Aorta (tissue), 5 donors: Measurements from ENCODE around the gene IL1R1. TPM values are rescaled to one million over a fixed set of nuclear protein-coding genes. Genes with fewer than 3 reads are reported as not detected.

Experiments
- ATAC-seq: fragments of 200-7000 bp; cut with Tn5 transposase; one replicate; pipeline ENCODE4 v1.9.1; 2022; ENCODE audit warnings: moderate library complexity; ENCODE audit not compliant: low FRiP score
- DNase-seq, 2 donors: peaks; one replicate each; pipeline ENCODE4 v3.0.0-alpha.2; 2020
- H3K27ac ChIP-seq, 2 donors: one replicate each; pipeline ENCODE4 v1.5.1; 2013; ENCODE audit warnings: low read length in 2 of 2, mild to moderate bottlenecking in 2 of 2, moderate library complexity in 2 of 2, control low read depth in 1 of 2, inconsistent platforms in 1 of 2, low read depth in 1 of 2
- H3K27me3 ChIP-seq, 2 donors: one replicate each; pipeline ENCODE4 v1.6.1; 2013; ENCODE audit warnings: control low read depth in 1 of 2, low read length in 1 of 2, mild to moderate bottlenecking in 1 of 2, moderate library complexity in 1 of 2; ENCODE audit not compliant: insufficient read depth in 2 of 2, control insufficient read depth in 1 of 2
- H3K36me3 ChIP-seq, 2 donors: one replicate each; pipeline ENCODE4 v1.6.1; 2013; ENCODE audit warnings: control low read depth in 1 of 2, low read length in 1 of 2, mild to moderate bottlenecking in 1 of 2; ENCODE audit not compliant: insufficient read depth in 2 of 2, control insufficient read depth in 1 of 2
- H3K4me1 ChIP-seq, 2 donors: one replicate each; pipeline ENCODE4 v1.6.1; 2013; ENCODE audit warnings: low read length in 2 of 2, control low read depth in 1 of 2, mild to moderate bottlenecking in 1 of 2, moderate library complexity in 1 of 2; ENCODE audit not compliant: insufficient read depth in 2 of 2, control insufficient read depth in 1 of 2
- H3K4me3 ChIP-seq, 2 donors: one replicate each; pipeline ENCODE4 v1.5.1; 2013; ENCODE audit warnings: low read length in 2 of 2, control low read depth in 1 of 2, mild to moderate bottlenecking in 1 of 2
- H3K9me3 ChIP-seq: one replicate; pipeline ENCODE4 v1.6.1; 2013; ENCODE audit warnings: mild to moderate bottlenecking, low read length; ENCODE audit not compliant: control insufficient read depth
- WGBS, 2 donors: extraction: QIAGEN DNeasy Blood & Tissue Kit; methylation state at CpG; one replicate each; pipeline ENCODE4 v1.1.7; 2013; 5-methylcytosine and 5-hydroxymethylcytosine counted together
- intact Hi-C, 2 donors: fragments of 100-400 bp; cut with DNase I; formaldehyde crosslinking; loops; one replicate each; pipeline versions ENCODE4 v1.14.2 to v1.15.0; 2022
- polyA plus RNA-seq, 2 donors: library from polyadenylated mRNA; stranded (reverse); fragments of 200-250 nt; gene quantifications; one replicate each; pipeline ENCODE4 v1.2.3, GENCODE V29; 2013
- total RNA-seq, 2 donors: library from RNA; stranded (reverse); fragmentation: NEBNext Ultra II Directional; extraction: Animal tissue kit (Norgen Biotek cat#: 25700); gene quantifications; one replicate each; pipeline ENCODE4 v1.2.1, GENCODE V29; 2021
- donor health status: healthy with polysubstance abuse.
- donor health status: Bipolar disorder and iron deficiency.
- donor health status: DM: no; HTN: no; CAD: no.
- donor health status: DM: no; HTN: no; CAD: no.
- donor health status: DM: yes; HTN: yes; CAD: no.

The IL1R1 gene
- total and polyA plus RNA-seq, 4 donors: 47.0 to 155 (median 92.3) TPM

- ATAC-seq (no peak), DNase-seq (no peak)
- peaks cover 0 to 4% of the 10 kb centered on the region in 2 donors for H3K4me1 ChIP-seq
- H3K4me3 ChIP-seq: no peak overlapping the region
- H3K27me3 ChIP-seq: no peaks in the 10 kb centered on the region
- H3K9me3 ChIP-seq: no peaks in the 10 kb centered on the region
- no peak overlapping the region for H3K27ac ChIP-seq
- H3K36me3 ChIP-seq: peaks cover 2 to 5% of the 10 kb centered on the region in 2 donors
- WGBS, 2 donors: 92 to 93% methylated on average over 5 of the region's 5 CpGs
- intact Hi-C loops: loop anchor here in 1 of 2 donors (5.0 kb wide), 2 partner anchors 96 to 146 kb away; no protein-coding TSS in a partner anchor
Observed at GRCh38 chr2:102168026-102168771, 25.7 kb downstream of the IL1R1 start.

DNA sequence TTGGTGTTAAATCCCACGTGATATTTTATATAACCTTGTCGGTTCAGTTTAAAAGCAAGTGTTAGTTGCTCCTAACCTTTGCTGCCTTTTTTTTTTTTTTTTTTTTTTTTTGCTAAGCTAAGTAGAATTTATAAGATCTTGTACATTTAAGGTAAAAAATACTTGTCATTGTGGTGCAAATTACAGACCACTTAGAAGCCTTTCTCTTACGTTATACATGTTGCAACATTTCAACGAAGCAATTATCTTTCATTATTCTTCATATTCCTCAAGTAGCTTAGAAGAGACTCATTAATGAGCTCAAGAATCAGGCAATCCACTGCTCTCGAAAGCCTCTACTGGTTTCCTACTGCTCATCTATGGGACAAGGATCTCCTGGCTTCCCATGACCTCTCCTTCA is 29.4 kb downstream of the IL1R1 start:
- intact Hi-C loops: no loop called here
- H3K36me3 ChIP-seq: peaks cover 2 to 6% of the 10 kb centered on the region in 2 donors
- H3K4me1 ChIP-seq: no peaks in the 10 kb centered on the region
- no peak overlapping the region for H3K4me3 ChIP-seq
- no peaks in the 10 kb centered on the region for H3K9me3 ChIP-seq
- no peaks in the 10 kb centered on the region for H3K27me3 ChIP-seq
- WGBS, 2 donors: 94 to 96% methylated on average over 5 of the region's 5 CpGs
- DNase-seq (no peak), ATAC-seq (no peak)
- no peak overlapping the region for H3K27ac ChIP-seq

DNA sequence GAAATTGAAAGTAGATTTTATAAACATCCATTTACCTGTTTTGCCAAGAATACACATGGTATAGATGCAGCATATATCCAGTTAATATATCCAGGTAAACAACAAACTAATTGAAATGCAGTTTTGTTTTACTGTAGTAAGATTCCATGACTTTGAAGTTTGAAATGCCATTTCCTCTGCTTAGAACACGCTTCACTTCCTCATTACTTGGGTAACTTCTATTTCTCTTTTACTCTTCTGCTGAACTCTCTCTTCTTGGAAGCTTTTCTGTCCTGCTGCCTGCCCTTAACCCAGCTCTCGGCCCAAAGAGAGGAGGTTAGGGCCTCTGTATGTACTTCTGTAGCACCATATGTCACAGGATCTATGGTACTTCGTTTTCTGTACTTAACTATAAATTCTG is 30.2 kb downstream of the IL1R1 start:
- H3K4me1 ChIP-seq: no peaks in the 10 kb centered on the region
- no peak overlapping the region for H3K4me3 ChIP-seq
- ATAC-seq (no peak), DNase-seq (no peak)
- no peaks in the 10 kb centered on the region for H3K9me3 ChIP-seq
- peaks cover 2 to 9% of the 10 kb centered on the region in 2 donors for H3K36me3 ChIP-seq
- intact Hi-C loops: no loop called here
- no peaks in the 10 kb centered on the region for H3K27me3 ChIP-seq
- no peak overlapping the region for H3K27ac ChIP-seq
- 89 to 90% methylated on average over 3 of the region's 3 CpGs for WGBS, 2 donors

DNA sequence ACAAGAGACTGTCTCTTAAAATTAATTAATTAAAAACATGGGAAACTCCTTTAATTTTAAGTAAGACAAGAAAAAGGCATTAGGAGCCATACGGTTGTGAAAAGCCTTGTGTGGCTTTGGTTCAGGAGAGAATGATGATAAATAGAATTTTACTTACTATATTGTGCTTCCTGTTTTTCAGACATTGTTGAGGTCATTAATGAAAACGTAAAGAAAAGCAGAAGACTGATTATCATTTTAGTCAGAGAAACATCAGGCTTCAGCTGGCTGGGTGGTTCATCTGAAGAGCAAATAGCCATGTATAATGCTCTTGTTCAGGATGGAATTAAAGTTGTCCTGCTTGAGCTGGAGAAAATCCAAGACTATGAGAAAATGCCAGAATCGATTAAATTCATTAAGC is 33.6 kb downstream of the IL1R1 start:
- Histone ChIP-seq H3K27ac (no peak overlapping the region), H3K4me1 (no peaks in the 10 kb centered on the region), H3K27me3 (no peaks in the 10 kb centered on the region), H3K9me3 (no peaks in the 10 kb centered on the region), H3K36me3 (peaks cover 2 to 9% of the 10 kb centered on the region in 2 donors), H3K4me3 (no peak overlapping the region)
- WGBS, 2 donors: 85 to 93% methylated on average over 3 of the region's 3 CpGs
- no peak for ATAC-seq
- DNase-seq: no peak
- intact Hi-C loops: no loop called here

- Histone ChIP-seq H3K27me3 (no peaks in the 10 kb centered on the region), H3K9me3 (no peaks in the 10 kb centered on the region), H3K4me3 (no peak overlapping the region), H3K27ac (no peak overlapping the region), H3K4me1 (no peaks in the 10 kb centered on the region), H3K36me3 (peaks cover 1 to 5% of the 10 kb centered on the region in 2 donors)
- no peak for ATAC-seq
- no peak for DNase-seq
- intact Hi-C loops: no loop called here
- 83 to 91% methylated on average over 7 of the region's 7 CpGs for WGBS, 2 donors
Observed at GRCh38 chr2:102177814-102178478, 35.4 kb downstream of the IL1R1 start.

GRCh38 chr2:102179061-102179460 is 36.5 kb downstream of the IL1R1 start:
- no peaks in the 10 kb centered on the region for H3K9me3 ChIP-seq
- WGBS, 2 donors: 79 to 85% methylated on average over 3 of the region's 3 CpGs
- intact Hi-C loops: no loop called here
- no peak overlapping the region for H3K4me3 ChIP-seq
- no peak overlapping the region for H3K27ac ChIP-seq
- DNase-seq (no peak), ATAC-seq (no peak)
- H3K4me1 ChIP-seq: no peaks in the 10 kb centered on the region
- no peaks in the 10 kb centered on the region for H3K27me3 ChIP-seq
- H3K36me3 ChIP-seq: peaks cover 0 to 5% of the 10 kb centered on the region in 2 donors

GRCh38 chr2:102179788-102180686 is 37.5 kb downstream of the IL1R1 start:
- H3K27ac ChIP-seq: no peak overlapping the region
- WGBS, 2 donors: 97 to 100% methylated on average over 2 of the region's 2 CpGs
- intact Hi-C loops: no loop called here
- H3K4me3 ChIP-seq: no peak overlapping the region
- peaks cover 0 to 5% of the 10 kb centered on the region in 2 donors for H3K36me3 ChIP-seq
- H3K27me3 ChIP-seq: no peaks in the 10 kb centered on the region
- H3K9me3 ChIP-seq: no peaks in the 10 kb centered on the region
- H3K4me1 ChIP-seq: no peaks in the 10 kb centered on the region
- ATAC-seq (no peak), DNase-seq (no peak)

DNA sequence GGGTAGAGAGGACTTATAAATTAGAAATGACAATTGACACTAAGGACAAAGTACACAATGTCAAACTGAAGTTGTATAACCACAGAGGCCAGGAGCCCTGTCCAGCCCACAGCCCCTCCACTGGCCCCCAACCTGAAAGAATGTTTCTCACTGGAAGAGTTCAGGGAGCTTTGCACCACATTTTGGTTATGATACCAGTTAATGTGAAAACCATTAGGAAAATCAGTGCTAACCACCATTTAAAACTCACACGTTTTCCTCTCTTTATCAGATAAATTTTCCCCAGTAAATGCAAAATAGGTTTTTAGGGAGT is 38.1 kb downstream of the IL1R1 start:
- Histone ChIP-seq H3K4me1 (no peaks in the 10 kb centered on the region), H3K36me3 (peaks cover 0 to 5% of the 10 kb centered on the region in 2 donors), H3K9me3 (no peaks in the 10 kb centered on the region), H3K27me3 (no peaks in the 10 kb centered on the region), H3K27ac (no peak overlapping the region), H3K4me3 (no peak overlapping the region)
- 55 to 64% methylated on average over 1 of the region's 1 CpG for WGBS, 2 donors
- DNase-seq (no peak), ATAC-seq (no peak)
- intact Hi-C loops: no loop called here
